GM10248 (cell line): Measurements from ENCODE around the gene IMMP2L.
"Not testable (repeated sequence)": the region's sequence is repeated elsewhere in the genome, so short reads cannot be mapped to it uniquely, and the experiment has no call there.

Experiments used
- CTCF ChIA-PET: fragments of 300-600 bp; sonication (Branson Sonifier 250); formaldehyde crosslinking; extraction: SDS; loops from one replicate; lab custom pipeline; 2021; ENCODE audit warnings: antibody characterized with exemption; lab: Yijun Ruan, JAX
- POLR2A ChIA-PET: fragments of 350-650 bp; sonication (Branson Sonifier 250); formaldehyde crosslinking; extraction: SDS; loops from one replicate; lab custom pipeline; 2020; ENCODE audit warnings: antibody characterized with exemption; lab: Yijun Ruan, JAX
- DNase-seq: peaks from one replicate; pipeline ENCODE4 v3.0.0; 2012; ENCODE audit errors: extremely low spot score
- TF ChIP-seq, protein P1 (sequence below): IDR thresholded peaks from 2 replicates; pipeline ENCODE4 v1.5.1; 2012; ENCODE audit warnings: mild to moderate bottlenecking, low read depth; ENCODE audit errors: extremely low read depth, missing control alignments, control extremely low read depth

Gene IMMP2L

DNA sequence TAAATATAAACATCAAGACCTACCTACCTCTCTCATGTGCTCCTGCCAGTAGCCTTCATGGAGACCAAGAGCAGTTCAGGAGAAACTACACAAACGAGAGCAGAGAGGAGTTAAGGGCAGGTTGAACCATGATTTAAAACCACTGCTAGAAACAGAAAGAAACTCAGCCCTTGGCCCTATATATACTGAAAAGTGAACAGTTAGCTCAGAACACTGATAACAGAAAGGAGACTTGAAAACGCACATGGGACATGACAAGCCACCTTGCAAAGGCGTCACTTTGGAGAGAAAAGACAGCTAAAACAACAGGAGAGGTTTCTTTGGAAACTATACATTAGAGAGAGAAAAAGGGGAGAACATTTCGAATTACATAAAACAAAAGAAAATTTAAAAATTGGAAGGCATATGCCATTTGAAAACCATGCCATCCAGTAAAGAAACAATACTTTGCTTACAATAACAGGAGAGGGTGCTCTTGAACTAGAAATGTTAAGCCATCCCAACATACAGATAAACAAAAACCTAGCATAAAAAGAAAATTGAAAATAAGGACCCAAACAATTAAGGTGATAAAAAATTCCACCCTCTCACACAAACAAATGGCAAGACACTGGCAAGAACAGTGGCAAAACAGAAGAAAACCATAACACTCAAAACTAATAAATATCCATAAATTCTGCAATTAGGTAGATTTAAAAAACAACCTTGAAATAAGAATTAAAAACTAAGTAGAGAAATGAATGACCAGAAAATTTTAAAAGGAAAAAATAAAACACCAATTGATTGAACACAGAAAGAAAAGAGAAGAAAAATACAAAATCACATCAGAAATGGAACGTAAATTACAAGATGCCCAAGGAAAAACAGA is 232.7 kb downstream of the IMMP2L start:
- CTCF ChIA-PET = interaction anchor here (0.9 kb wide), 1 partner anchor 15 kb away, joined by 3 read pairs; no protein-coding TSS in a partner anchor
- no peak for DNase-seq
- POLR2A ChIA-PET = no interaction called here
- TF ChIP-seq, protein P1, sequence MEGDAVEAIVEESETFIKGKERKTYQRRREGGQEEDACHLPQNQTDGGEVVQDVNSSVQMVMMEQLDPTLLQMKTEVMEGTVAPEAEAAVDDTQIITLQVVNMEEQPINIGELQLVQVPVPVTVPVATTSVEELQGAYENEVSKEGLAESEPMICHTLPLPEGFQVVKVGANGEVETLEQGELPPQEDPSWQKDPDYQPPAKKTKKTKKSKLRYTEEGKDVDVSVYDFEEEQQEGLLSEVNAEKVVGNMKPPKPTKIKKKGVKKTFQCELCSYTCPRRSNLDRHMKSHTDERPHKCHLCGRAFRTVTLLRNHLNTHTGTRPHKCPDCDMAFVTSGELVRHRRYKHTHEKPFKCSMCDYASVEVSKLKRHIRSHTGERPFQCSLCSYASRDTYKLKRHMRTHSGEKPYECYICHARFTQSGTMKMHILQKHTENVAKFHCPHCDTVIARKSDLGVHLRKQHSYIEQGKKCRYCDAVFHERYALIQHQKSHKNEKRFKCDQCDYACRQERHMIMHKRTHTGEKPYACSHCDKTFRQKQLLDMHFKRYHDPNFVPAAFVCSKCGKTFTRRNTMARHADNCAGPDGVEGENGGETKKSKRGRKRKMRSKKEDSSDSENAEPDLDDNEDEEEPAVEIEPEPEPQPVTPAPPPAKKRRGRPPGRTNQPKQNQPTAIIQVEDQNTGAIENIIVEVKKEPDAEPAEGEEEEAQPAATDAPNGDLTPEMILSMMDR = no peak

DNA sequence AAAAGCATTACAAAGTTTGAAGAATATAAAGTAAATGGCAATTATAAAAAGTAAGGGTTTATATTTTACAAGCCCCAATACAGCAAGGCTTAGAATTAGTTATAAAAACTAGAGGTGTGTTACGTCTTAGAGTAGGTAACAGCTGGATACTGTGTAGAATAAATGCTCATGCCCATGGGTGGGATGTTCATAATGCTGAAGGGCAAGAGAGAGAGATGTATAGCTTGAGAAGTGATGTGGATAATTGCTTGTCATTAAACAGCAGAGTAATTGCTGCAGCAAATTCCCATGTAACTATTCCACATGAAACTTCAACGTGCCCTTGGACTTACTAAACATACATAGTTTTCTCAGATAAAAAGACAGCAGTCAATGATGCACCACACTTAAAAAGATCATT is 233.8 kb downstream of the IMMP2L start:
- ChIA-PET POLR2A (no interaction called here), CTCF (interaction anchor here (1.4 kb wide), 1 partner anchor 17 kb away, joined by 5 read pairs; no protein-coding TSS in a partner anchor)
- DNase-seq = no peak
- TF ChIP-seq, protein P1 = no peak

DNA sequence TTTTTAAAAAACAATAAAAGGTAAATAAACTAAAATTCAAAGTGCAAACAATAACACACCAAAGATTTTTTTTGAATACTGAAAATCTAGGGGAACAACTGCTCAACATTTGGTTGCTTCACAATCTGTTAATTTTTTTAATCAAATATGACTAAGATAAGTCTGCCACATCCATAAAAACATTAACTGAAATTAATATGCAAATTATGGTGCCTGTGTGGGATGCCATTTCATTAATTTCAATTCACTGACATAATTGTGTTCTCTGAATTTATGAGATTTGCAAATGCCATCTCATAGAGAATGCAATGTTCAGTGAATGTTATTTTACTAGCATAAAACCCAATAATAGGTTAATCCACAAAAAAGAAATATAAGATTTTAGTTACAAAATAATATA is 237.5 kb downstream of the IMMP2L start:
- POLR2A ChIA-PET = no interaction called here
- DNase-seq = no peak
- TF ChIP-seq, protein P1 = no peak
- CTCF ChIA-PET = no interaction called here

DNA sequence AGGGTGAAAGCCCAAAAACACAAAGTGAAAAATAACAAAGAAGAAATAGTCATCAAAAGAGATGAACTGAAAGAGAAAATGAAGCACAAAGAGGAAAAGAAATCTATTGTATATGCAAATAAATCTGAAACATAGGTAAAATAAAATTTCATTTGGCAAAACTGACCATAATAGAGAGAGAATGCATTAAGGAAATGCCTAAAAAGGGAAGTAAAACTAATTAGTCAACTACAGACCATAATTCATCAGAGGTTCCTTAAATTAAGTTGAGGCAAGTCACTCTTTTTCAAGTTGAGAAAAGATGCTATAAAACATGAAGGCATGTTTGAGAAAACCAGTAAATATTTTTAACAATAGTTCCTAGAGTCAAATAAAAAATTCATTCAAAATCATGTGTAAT is 238.1 kb downstream of the IMMP2L start:
- no peak for DNase-seq
- ChIA-PET CTCF (no interaction called here), POLR2A (no interaction called here)
- TF ChIP-seq, protein P1 = no peak

DNA sequence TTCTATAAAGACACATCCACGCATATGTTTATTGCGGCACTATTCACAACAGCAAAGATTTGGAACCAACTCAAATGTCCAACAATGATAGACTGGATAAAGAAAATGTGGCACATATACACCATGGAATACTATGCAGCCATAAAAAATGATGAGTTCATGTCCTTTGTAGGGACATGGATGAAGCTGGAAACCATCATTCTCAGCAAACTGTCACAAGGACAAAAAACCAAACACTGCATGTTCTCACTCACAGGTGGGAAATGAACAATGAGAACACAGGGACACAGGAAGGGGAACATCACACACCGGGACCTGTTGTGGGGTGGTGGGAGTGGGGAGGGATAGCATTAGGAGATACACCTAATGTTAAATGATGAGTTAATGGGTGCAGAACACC is 238.6 kb downstream of the IMMP2L start:
- DNase-seq, CTCF ChIA-PET, POLR2A ChIA-PET: not testable (repeated sequence)

DNA sequence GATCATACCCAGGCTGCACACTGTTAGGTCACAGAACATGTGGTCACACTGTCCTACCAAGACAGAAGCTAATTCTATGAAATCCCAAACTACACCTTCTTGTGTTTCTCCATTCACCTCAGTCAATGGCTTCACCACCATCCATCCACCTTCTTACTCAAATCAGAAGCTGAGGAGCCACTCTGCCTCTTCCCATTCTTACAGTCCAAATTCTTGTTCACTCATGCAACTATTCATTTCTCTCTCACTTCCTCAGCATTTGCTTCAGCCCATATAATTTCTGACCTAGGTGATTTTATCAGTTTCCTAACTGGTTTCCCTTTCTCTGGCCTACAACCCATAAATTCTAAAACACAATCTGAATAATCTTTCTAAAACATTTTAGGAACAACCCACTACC is 242.2 kb downstream of the IMMP2L start:
- no peak for DNase-seq
- CTCF ChIA-PET = no interaction called here
- TF ChIP-seq, protein P1 = no peak
- POLR2A ChIA-PET = no interaction called here

DNA sequence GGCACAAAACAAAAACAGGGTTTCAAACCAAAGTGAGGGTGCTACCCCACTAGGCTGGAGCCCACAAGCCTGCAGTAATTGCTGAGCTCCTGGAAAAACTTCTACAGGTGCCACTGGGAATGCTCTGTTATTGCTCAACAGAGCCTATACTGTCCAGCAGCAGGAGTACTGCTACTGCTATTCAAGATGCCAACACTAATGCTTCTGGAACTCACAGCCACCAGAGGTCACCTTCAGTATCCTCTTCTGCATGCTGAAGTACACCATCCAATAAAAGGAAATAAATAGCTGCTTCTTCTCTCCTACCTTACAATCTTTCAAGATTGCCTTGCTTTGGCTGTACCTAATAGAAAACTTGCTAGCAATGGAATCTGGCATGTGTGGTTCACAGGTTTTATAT is 249.3 kb downstream of the IMMP2L start:
- CTCF ChIA-PET = interaction anchor here (1.2 kb wide), 1 partner anchor 14 kb away, joined by 3 read pairs; no protein-coding TSS in a partner anchor

More for the DNA sequence above, 249.3 kb downstream of the IMMP2L start:
- TF ChIP-seq, protein P1 = no peak
- DNase-seq = no peak
- POLR2A ChIA-PET = no interaction called here
